Natural killer cell (primary cell): ENCODE data around the gene GALNTL6. TPM values are rescaled to one million over a fixed set of nuclear protein-coding genes. Genes with fewer than 3 reads are reported as not detected.

Experiments used
- ATAC-seq, 3 donors: fragments of 150-1000 bp in 2 of 3; fragments of 200-7000 bp in 1 of 3; cut with Tn5 transposase; 1 replicate in 1 of 3; 2 replicates in 2 of 3; pipeline ENCODE4 v1.10.0; 2021; ENCODE audit warnings: mild to moderate bottlenecking in 2 of 3, moderate library complexity in 2 of 3
- DNase-seq, 2 donors: peaks; one replicate each; pipeline versions ENCODE4 v3.0.0 to v3.0.0-alpha.2; 2013 to 2021; ENCODE audit warnings: mixed read lengths in 1 of 2
- H3K27ac ChIP-seq: one replicate; pipeline ENCODE4 v1.5.1; 2013; ENCODE audit warnings: mild to moderate bottlenecking, low read length
- H3K27me3 ChIP-seq: one replicate; pipeline ENCODE4 v1.6.1; 2013; ENCODE audit warnings: low read length; ENCODE audit not compliant: control insufficient read depth, insufficient read depth
- H3K36me3 ChIP-seq: one replicate; pipeline ENCODE4 v1.6.1; 2013; ENCODE audit warnings: low read length; ENCODE audit not compliant: control insufficient read depth, insufficient read depth
- H3K4me1 ChIP-seq: one replicate; pipeline ENCODE4 v1.6.1; 2013; ENCODE audit warnings: low read length; ENCODE audit not compliant: control insufficient read depth, insufficient read depth
- H3K4me3 ChIP-seq: one replicate; pipeline ENCODE4 v1.5.1; 2013; ENCODE audit warnings: low read length
- H3K9me3 ChIP-seq: one replicate; pipeline ENCODE4 v1.6.1; 2013; ENCODE audit warnings: low read length; ENCODE audit not compliant: control insufficient read depth, insufficient read depth
- H3K27ac Mint-ChIP-seq, 2 donors: one replicate each; pipeline ENCODE4 v1.8.0; 2022; ENCODE audit warnings: mild to moderate bottlenecking in 2 of 2, mixed read lengths in 2 of 2, moderate library complexity in 1 of 2
- H3K27me3 Mint-ChIP-seq, 2 donors: one replicate each; pipeline ENCODE4 v1.8.0; 2022; ENCODE audit warnings: low read depth in 2 of 2, mixed read lengths in 2 of 2
- H3K36me3 Mint-ChIP-seq: one replicate; pipeline ENCODE4 v1.8.0; 2022; ENCODE audit warnings: mixed read lengths
- H3K4me1 Mint-ChIP-seq, 2 donors: one replicate each; pipeline ENCODE4 v1.8.0; 2022; ENCODE audit warnings: mixed read lengths in 2 of 2
- H3K4me3 Mint-ChIP-seq: one replicate; pipeline ENCODE4 v1.8.0; 2022; ENCODE audit warnings: mild to moderate bottlenecking, moderate library complexity, mixed read lengths
- H3K9me3 Mint-ChIP-seq, 2 donors: one replicate each; pipeline ENCODE4 v1.8.0; 2022; ENCODE audit warnings: mixed read lengths in 2 of 2
- CTCF ChIP-seq: fragments of 200-600 bp; IDR thresholded peaks from one replicate; pipeline ENCODE4 v1.8.0; 2022; ENCODE audit warnings: antibody characterized with exemption
- WGBS: methylation state at CpG from one replicate; pipeline ENCODE4 v1.1.7; 2013; ENCODE audit warnings: missing lambda C conversion rate; ENCODE audit not compliant: insufficient coverage; 5-methylcytosine and 5-hydroxymethylcytosine counted together
- intact Hi-C: fragments of 100-400 bp; cut with micrococcal nuclease; formaldehyde crosslinking; loops from one replicate; pipeline ENCODE4 v1.14.2; 2022
- total RNA-seq, 4 donors: library from RNA; stranded (reverse); fragments of 120-200 nt in 1 of 4; gene quantifications; one replicate each; pipeline versions ENCODE4 v1.2.3 to v1.2.4, GENCODE V29; 2013 to 2022

GALNTL6 gene
- total RNA-seq, 3 donors from 2014 or later (not counting 1 experiment from before 2014, with no cell fraction given): not detected

GRCh38 chr4:172806841-172807240, 993.6 kb downstream of the GALNTL6 start:
- no peak for ATAC-seq
- H3K27me3 Mint-ChIP-seq: no peaks in the 10 kb centered on the region
- H3K36me3 ChIP-seq: no peaks in the 10 kb centered on the region
- no peak overlapping the region for H3K27ac ChIP-seq
- no peak for DNase-seq
- no peak overlapping the region for H3K4me3 ChIP-seq
- no peak overlapping the region for H3K4me3 Mint-ChIP-seq
- no peak overlapping the region for H3K27ac Mint-ChIP-seq
- H3K9me3 ChIP-seq: no peaks in the 10 kb centered on the region
- no peaks in the 10 kb centered on the region for H3K9me3 Mint-ChIP-seq
- no peaks in the 10 kb centered on the region for H3K4me1 Mint-ChIP-seq
- H3K36me3 Mint-ChIP-seq: no peaks in the 10 kb centered on the region
- TF ChIP-seq CTCF: no peak
- no peaks in the 10 kb centered on the region for H3K4me1 ChIP-seq
- no peaks in the 10 kb centered on the region for H3K27me3 ChIP-seq
- WGBS: 91% methylated on average over 4 of the region's 4 CpGs
- intact Hi-C loops: no loop called here

- H3K27me3 Mint-ChIP-seq: no peaks in the 10 kb centered on the region
These were observed 995.0 kb downstream of the GALNTL6 start for GRCh38 chr4:172808196-172808595.

GRCh38 chr4:172809319-172809718, 996.1 kb downstream of the GALNTL6 start:
- no peak overlapping the region for H3K27ac ChIP-seq
- H3K4me3 Mint-ChIP-seq: no peak overlapping the region
- peaks cover 6 to 7% of the 10 kb centered on the region in 2 donors for H3K4me1 Mint-ChIP-seq
- intact Hi-C loops: no loop called here
- TF ChIP-seq CTCF: no peak
- H3K27me3 ChIP-seq: no peaks in the 10 kb centered on the region
- no peak for ATAC-seq
- WGBS: 84% methylated on average over 7 of the region's 7 CpGs
- H3K4me1 ChIP-seq: no peaks in the 10 kb centered on the region
- H3K9me3 ChIP-seq: no peaks in the 10 kb centered on the region
- no peaks in the 10 kb centered on the region for H3K36me3 Mint-ChIP-seq
- no peaks in the 10 kb centered on the region for H3K27me3 Mint-ChIP-seq
- no peak overlapping the region for H3K4me3 ChIP-seq
- no peaks in the 10 kb centered on the region for H3K36me3 ChIP-seq
- no peak for DNase-seq
- no peaks in the 10 kb centered on the region for H3K9me3 Mint-ChIP-seq
- H3K27ac Mint-ChIP-seq: no peak overlapping the region

More at GRCh38 chr4:172808196-172808595, 995.0 kb downstream of the GALNTL6 start:
- Mint-ChIP-seq H3K9me3 (no peaks in the 10 kb centered on the region), H3K4me1 (peaks cover 4 to 6% of the 10 kb centered on the region in 2 donors), H3K36me3 (no peaks in the 10 kb centered on the region), H3K27ac (no peak overlapping the region), H3K4me3 (no peak overlapping the region)
- intact Hi-C loops: no loop called here
- no peak for ATAC-seq
- H3K27me3 ChIP-seq: no peaks in the 10 kb centered on the region
- H3K4me1 ChIP-seq: no peaks in the 10 kb centered on the region
- H3K9me3 ChIP-seq: no peaks in the 10 kb centered on the region
- H3K4me3 ChIP-seq: no peak overlapping the region
- 96% methylated on average over 3 of the region's 4 CpGs for WGBS
- TF ChIP-seq CTCF: no peak
- no peak for DNase-seq
- no peak overlapping the region for H3K27ac ChIP-seq
- H3K36me3 ChIP-seq: no peaks in the 10 kb centered on the region

GRCh38 chr4:172813359-172813923, 1000.2 kb downstream of the GALNTL6 start:
- ATAC-seq (no peak), DNase-seq (no peak)
- Mint-ChIP-seq H3K4me1 (peaks cover 6 to 7% of the 10 kb centered on the region in 2 donors), H3K36me3 (no peaks in the 10 kb centered on the region), H3K4me3 (no peak overlapping the region), H3K27ac (no peak overlapping the region), H3K9me3 (no peaks in the 10 kb centered on the region), H3K27me3 (no peaks in the 10 kb centered on the region)
- H3K27ac ChIP-seq: no peak overlapping the region
- 33% methylated on average over 11 of the region's 11 CpGs for WGBS
- no peaks in the 10 kb centered on the region for H3K4me1 ChIP-seq
- H3K27me3 ChIP-seq: no peaks in the 10 kb centered on the region
- no peaks in the 10 kb centered on the region for H3K9me3 ChIP-seq
- intact Hi-C loops: no loop called here
- H3K36me3 ChIP-seq: no peaks in the 10 kb centered on the region
- no peak for TF ChIP-seq CTCF
- H3K4me3 ChIP-seq: no peak overlapping the region
